ENCODE data around the gene ARHGEF7. TPM values are rescaled to one million over a fixed set of nuclear protein-coding genes. Genes with fewer than 3 reads are reported as not detected.

Gene ARHGEF7
- total RNA-seq, 2 experiments from 2014 or later, result 58.7 to 67.2 TPM

DNA sequence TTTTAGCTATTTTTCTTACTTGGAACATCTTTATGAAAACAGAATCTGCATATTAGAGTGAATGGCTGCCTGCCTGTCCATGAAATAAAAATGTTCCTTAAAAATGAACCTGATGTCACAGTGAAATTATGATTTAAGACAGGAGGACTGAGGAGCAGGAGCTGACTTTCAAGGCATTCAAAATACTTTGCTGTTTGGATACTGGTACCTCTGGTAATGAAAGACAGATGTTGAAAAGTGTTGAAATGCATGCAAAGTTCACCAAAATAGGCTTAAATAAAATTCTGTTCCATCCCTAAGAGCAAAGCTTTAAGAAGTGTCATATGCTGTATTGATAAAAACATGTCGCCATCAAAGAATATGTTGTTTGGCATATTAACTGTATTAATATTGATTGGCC, 1.7 kb downstream of the ARHGEF7 start:
- CTCF ChIA-PET, result interaction anchor here (1.7 kb wide), 1 partner anchor 10 kb away, joined by 4 read pairs; no protein-coding TSS in a partner anchor
- Mint-ChIP-seq H3K4me1 (peaks cover 12% of the 10 kb centered on the region), H3K27ac (no peak overlapping the region), H3K4me3 (no peak overlapping the region), H3K36me3 (no peaks in the 10 kb centered on the region), H3K9me3 (ENCODE audit: low read depth) (no peaks in the 10 kb centered on the region), H3K27me3 (peaks cover 82% of the 10 kb centered on the region)
- DNase-seq (no peak), ATAC-seq (no peak)

GRCh38 chr13:111117289-111117688, 2.2 kb downstream of the ARHGEF7 start:
- DNase-seq (no peak), ATAC-seq (no peak)
- H3K27me3 Mint-ChIP-seq, result peaks cover 80% of the 10 kb centered on the region
- H3K27ac Mint-ChIP-seq, result no peak overlapping the region
- no peak overlapping the region for H3K4me3 Mint-ChIP-seq
- CTCF ChIA-PET, result interaction anchor here (1.7 kb wide), 1 partner anchor 10 kb away, joined by 4 read pairs; no protein-coding TSS in a partner anchor
- peaks cover 12% of the 10 kb centered on the region for H3K4me1 Mint-ChIP-seq
- no peaks in the 10 kb centered on the region for H3K36me3 Mint-ChIP-seq
- no peaks in the 10 kb centered on the region for H3K9me3 Mint-ChIP-seq (ENCODE audit: low read depth)

DNA sequence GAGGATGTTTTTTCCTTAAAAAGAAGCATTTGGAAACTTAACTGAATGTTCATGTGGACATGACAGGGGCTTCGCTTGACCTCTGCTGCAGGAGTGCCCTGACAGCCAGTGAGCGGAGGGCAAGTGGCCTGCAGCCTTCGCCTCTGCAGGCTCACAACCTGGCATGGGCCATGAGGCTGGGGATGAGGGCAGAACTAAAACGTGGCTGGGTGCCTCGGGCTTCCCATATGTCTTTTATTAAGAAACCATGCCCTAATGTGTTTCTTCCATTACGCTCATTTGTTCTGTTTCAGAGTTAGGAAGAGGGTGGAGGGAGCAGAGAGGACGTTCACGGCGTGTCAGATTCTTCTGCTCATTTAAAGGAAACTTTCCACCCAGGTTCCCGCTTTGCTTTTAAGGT, 2.9 kb downstream of the ARHGEF7 start:
- CTCF ChIA-PET, result no interaction called here
- peaks cover 12% of the 10 kb centered on the region for H3K4me1 Mint-ChIP-seq
- H3K36me3 Mint-ChIP-seq, result no peaks in the 10 kb centered on the region
- no peak overlapping the region for H3K4me3 Mint-ChIP-seq
- peaks cover 78% of the 10 kb centered on the region for H3K27me3 Mint-ChIP-seq
- no peak for ATAC-seq
- H3K27ac Mint-ChIP-seq, result no peak overlapping the region
- no peaks in the 10 kb centered on the region for H3K9me3 Mint-ChIP-seq (ENCODE audit: low read depth)
- DNase-seq, result no peak

DNA sequence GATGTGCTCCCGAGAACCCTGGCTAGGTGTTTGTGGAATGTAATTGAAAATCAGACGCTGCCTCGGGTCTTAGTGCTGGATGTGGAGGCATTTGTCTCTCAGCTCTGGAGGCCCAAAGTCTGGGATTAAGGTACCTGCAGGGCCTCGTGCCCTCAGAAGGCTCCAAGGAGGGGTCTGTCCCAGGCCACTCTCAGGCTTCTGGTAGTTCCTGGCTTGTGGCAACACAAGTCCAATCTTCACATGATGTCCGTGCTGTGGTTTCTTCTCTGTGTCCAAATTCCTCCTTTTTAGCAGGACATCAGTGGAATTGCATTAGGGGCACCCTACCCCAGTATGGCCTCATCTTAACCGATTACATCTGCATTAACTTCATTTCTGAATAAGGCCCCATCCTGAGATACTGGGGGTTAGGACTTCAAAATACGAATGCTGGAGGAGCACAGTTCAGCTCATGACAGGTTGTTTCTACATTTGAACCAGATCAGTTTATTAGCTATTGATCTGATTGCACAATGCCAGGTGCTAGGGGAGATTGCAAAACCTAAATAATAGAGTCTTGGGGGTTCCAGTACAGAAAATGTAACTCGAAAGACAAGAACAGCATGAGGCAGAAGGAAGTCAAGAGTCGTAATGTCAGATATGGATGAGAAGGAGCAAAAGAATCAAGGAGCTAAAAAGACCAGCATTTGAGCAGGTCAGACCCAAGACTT, 3.9 kb downstream of the ARHGEF7 start:
- H3K27me3 Mint-ChIP-seq, result peaks cover 67% of the 10 kb centered on the region
- no peak overlapping the region for H3K4me3 Mint-ChIP-seq
- no peak for DNase-seq
- no peaks in the 10 kb centered on the region for H3K36me3 Mint-ChIP-seq
- CTCF ChIA-PET, result no interaction called here
- H3K4me1 Mint-ChIP-seq, result peaks cover 11% of the 10 kb centered on the region
- no peak overlapping the region for H3K27ac Mint-ChIP-seq
- no peak for ATAC-seq
- H3K9me3 Mint-ChIP-seq (ENCODE audit: low read depth), result no peaks in the 10 kb centered on the region

DNA sequence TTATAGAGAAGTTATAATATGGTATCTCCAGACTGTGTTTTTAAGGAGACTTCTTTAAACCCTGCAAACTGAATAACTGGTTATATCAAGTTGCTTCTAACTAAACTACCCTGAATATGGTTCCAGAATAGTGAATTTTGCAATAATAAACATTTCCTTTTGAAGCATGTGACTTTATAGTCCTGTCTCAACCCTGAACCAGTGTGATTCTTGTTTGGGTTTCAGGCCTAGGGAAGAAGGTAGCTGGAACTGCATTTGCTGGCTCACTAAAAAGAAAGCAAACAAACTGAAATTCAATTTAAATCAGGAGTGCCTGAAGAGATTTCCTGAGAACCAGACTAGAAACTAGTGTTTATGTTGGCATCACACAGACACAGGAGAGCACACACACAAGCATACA, 4.9 kb downstream of the ARHGEF7 start:
- H3K9me3 Mint-ChIP-seq (ENCODE audit: low read depth), result no peaks in the 10 kb centered on the region
- H3K36me3 Mint-ChIP-seq, result no peaks in the 10 kb centered on the region
- H3K27me3 Mint-ChIP-seq, result peaks cover 59% of the 10 kb centered on the region
- H3K27ac Mint-ChIP-seq, result no peak overlapping the region
- H3K4me3 Mint-ChIP-seq, result no peak overlapping the region
- peaks cover 5% of the 10 kb centered on the region for H3K4me1 Mint-ChIP-seq
- ATAC-seq (no peak), DNase-seq (no peak)
- CTCF ChIA-PET, result no interaction called here

- Mint-ChIP-seq H3K4me1 (peaks cover 5% of the 10 kb centered on the region), H3K27ac (no peak overlapping the region), H3K9me3 (ENCODE audit: low read depth) (no peaks in the 10 kb centered on the region), H3K27me3 (peaks cover 61% of the 10 kb centered on the region), H3K4me3 (no peak overlapping the region), H3K36me3 (no peaks in the 10 kb centered on the region)
- no peak for DNase-seq
- ATAC-seq, result no peak
- CTCF ChIA-PET, result no interaction called here
These were observed 5.3 kb downstream of the ARHGEF7 start for GRCh38 chr13:111120422-111120821.

DNA sequence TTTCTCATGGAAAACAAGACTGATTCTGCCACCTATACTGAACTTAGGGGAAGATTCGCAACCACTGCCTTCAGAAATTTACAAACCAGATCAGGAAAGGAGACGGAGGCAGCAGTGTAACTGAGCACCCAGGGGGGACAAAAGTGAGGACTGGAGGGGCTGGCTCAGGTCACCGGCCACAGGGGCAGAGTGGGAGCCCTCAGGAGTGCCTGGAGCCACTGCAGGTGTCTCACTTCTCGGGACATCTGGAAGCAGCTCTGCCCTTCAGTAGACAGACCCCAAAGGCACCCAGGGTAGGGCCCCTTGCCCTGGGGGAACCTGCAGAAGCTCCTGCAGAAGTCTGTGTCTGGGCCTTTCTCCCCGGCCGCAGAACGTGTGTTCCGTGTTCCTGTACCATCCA, 5.8 kb downstream of the ARHGEF7 start:
- ATAC-seq (no peak), DNase-seq (no peak)
- Mint-ChIP-seq H3K27ac (no peak overlapping the region), H3K4me3 (no peak overlapping the region), H3K9me3 (ENCODE audit: low read depth) (no peaks in the 10 kb centered on the region), H3K36me3 (no peaks in the 10 kb centered on the region), H3K27me3 (peaks cover 62% of the 10 kb centered on the region), H3K4me1 (peaks cover 4% of the 10 kb centered on the region)
- CTCF ChIA-PET, result no interaction called here

DNA sequence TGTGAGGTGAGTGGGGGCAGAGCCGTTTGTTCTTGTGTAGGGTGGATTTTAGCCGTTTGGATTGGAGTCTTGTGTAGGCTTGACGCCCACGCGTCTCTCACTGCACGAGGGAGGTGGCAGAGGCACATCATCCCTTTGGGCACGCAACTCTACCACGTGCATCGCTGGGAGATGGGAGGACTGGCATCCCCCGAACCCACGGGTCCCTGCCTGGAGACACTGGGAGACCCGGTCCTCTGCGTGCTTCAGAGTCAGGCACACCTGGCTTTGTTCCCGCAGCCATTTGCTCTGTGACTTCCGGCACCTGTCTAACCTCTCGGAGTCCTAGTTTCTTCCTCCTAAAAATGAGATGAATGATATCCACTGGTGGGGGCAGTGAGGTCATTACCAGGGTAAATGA, 6.4 kb downstream of the ARHGEF7 start:
- DNase-seq (no peak), ATAC-seq (no peak)
- H3K27ac Mint-ChIP-seq, result no peak overlapping the region
- H3K36me3 Mint-ChIP-seq, result no peaks in the 10 kb centered on the region
- H3K4me3 Mint-ChIP-seq, result no peak overlapping the region
- H3K4me1 Mint-ChIP-seq, result no peaks in the 10 kb centered on the region
- CTCF ChIA-PET, result no interaction called here
- H3K9me3 Mint-ChIP-seq (ENCODE audit: low read depth), result no peaks in the 10 kb centered on the region
- peaks cover 60% of the 10 kb centered on the region for H3K27me3 Mint-ChIP-seq

DNA sequence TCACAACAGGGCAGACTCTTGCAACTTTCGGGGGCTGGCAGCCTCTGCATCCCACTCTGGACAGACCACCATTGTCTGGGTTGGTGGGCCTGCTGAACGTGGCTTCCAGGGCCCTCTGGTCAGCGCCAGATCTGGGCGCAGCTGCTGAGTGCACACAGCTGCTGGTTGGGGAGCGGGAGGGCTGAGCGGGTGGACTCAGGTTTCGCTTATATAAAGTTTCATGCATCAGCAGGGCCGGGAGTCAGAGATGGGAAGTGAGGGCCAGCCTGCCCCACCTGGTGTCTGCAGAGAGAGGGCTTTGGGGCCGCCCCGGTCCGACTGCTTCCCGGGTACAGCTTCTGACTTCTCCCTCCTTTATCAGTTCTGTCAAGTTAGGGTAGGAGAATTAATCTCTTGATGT, 6.9 kb downstream of the ARHGEF7 start:
- ATAC-seq, result no peak

GRCh38 chr13:111122631-111123030, 7.5 kb downstream of the ARHGEF7 start:
- H3K9me3 Mint-ChIP-seq (ENCODE audit: low read depth), result no peaks in the 10 kb centered on the region
- no peak overlapping the region for H3K4me3 Mint-ChIP-seq
- DNase-seq (no peak), ATAC-seq (no peak)
- H3K36me3 Mint-ChIP-seq, result no peaks in the 10 kb centered on the region
- H3K27me3 Mint-ChIP-seq, result peaks cover 54% of the 10 kb centered on the region
- H3K27ac Mint-ChIP-seq, result no peak overlapping the region
- CTCF ChIA-PET, result no interaction called here
- H3K4me1 Mint-ChIP-seq, result no peaks in the 10 kb centered on the region

More for the DNA sequence above, 6.9 kb downstream of the ARHGEF7 start:
- no peaks in the 10 kb centered on the region for H3K9me3 Mint-ChIP-seq (ENCODE audit: low read depth)
- H3K4me3 Mint-ChIP-seq, result no peak overlapping the region
- CTCF ChIA-PET, result interaction anchor here (0.6 kb wide), 1 partner anchor 45 kb away, joined by 4 read pairs; no protein-coding TSS in a partner anchor
- H3K27me3 Mint-ChIP-seq, result peaks cover 59% of the 10 kb centered on the region
- no peak overlapping the region for H3K27ac Mint-ChIP-seq
- DNase-seq, result no peak
- H3K36me3 Mint-ChIP-seq, result no peaks in the 10 kb centered on the region
- H3K4me1 Mint-ChIP-seq, result no peaks in the 10 kb centered on the region

GRCh38 chr13:111123221-111123620, 8.1 kb downstream of the ARHGEF7 start:
- Mint-ChIP-seq H3K9me3 (ENCODE audit: low read depth) (no peaks in the 10 kb centered on the region), H3K36me3 (no peaks in the 10 kb centered on the region), H3K4me3 (no peak overlapping the region), H3K27me3 (peaks cover 54% of the 10 kb centered on the region), H3K4me1 (no peaks in the 10 kb centered on the region), H3K27ac (no peak overlapping the region)
- no peak for ATAC-seq
- CTCF ChIA-PET, result no interaction called here
- no peak for DNase-seq

GRCh38 chr13:111123649-111124048, 8.5 kb downstream of the ARHGEF7 start:
- CTCF ChIA-PET, result no interaction called here
- no peak overlapping the region for H3K4me3 Mint-ChIP-seq
- no peak overlapping the region for H3K27ac Mint-ChIP-seq
- DNase-seq, result no peak
- H3K4me1 Mint-ChIP-seq, result no peaks in the 10 kb centered on the region
- peaks cover 53% of the 10 kb centered on the region for H3K27me3 Mint-ChIP-seq
- H3K9me3 Mint-ChIP-seq (ENCODE audit: low read depth), result no peaks in the 10 kb centered on the region
- no peaks in the 10 kb centered on the region for H3K36me3 Mint-ChIP-seq
- ATAC-seq, result no peak

GRCh38 chr13:111126509-111126908, 11.4 kb downstream of the ARHGEF7 start:
- Mint-ChIP-seq H3K4me3 (no peak overlapping the region), H3K4me1 (no peaks in the 10 kb centered on the region), H3K27ac (no peak overlapping the region), H3K9me3 (ENCODE audit: low read depth) (no peaks in the 10 kb centered on the region), H3K27me3 (peaks cover 39% of the 10 kb centered on the region), H3K36me3 (no peaks in the 10 kb centered on the region)
- CTCF ChIA-PET, result interaction anchor here (0.8 to 2.4 kb wide), 2 partner anchors 10 to 59 kb away, joined by 4 to 7 read pairs; no protein-coding TSS in a partner anchor
- DNase-seq, result no peak
- no peak for ATAC-seq

DNA sequence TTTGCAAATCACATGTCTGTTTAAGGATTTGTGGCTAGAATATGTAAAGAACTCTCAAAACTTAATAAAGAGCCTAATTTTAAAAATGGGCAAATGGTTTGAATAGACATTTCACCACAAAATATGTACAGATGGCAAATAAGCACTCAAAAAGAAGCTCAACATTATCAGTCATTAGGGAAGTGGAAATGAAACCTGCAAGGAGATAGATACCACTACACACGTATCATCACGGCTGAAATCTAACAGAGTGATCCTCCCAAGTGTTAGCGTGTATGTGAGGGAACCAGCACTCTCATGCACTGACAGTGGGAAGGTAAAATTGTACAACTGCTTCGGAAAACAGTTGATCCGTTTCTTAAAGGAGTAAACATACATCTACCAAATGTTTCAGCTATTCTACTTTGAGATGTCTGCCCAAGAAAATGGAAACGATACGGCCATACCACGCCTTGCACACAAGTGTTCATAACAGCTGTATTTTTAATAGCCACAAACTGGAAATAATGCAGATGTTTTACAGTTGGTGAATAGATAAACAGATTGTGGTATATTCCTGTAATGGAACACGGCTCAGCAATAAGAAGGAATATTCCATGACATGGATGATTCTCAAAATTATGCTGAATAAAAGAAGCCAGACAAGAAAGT, 14.5 kb downstream of the ARHGEF7 start:
- Mint-ChIP-seq H3K9me3 (ENCODE audit: low read depth) (no peaks in the 10 kb centered on the region), H3K4me3 (no peak overlapping the region), H3K27me3 (peaks cover 33% of the 10 kb centered on the region), H3K4me1 (no peaks in the 10 kb centered on the region), H3K27ac (no peak overlapping the region), H3K36me3 (no peaks in the 10 kb centered on the region)
- DNase-seq (no peak), ATAC-seq (no peak)
- CTCF ChIA-PET, result no interaction called here

Data from activated CD8-positive, alpha-beta memory T cell treated with anti-CD3 and anti-CD28 coated beads, Interleukin-2, amount 10 ng/mL, durations not matched to agents 7 days and 5 days (primary cell).